Esophagus squamous epithelium (tissue), 4 donors: ENCODE data around the gene GTF3C6.

ENCODE experiments used
- POLR2A ChIP-seq, 4 donors: fragments of 450-650 bp; IDR thresholded peaks; one replicate each; pipeline ENCODE4 v1.6.1; 2017; ENCODE audit warnings: antibody characterized with exemption in 4 of 4, mild to moderate bottlenecking in 4 of 4, moderate library complexity in 3 of 4
- TF ChIP-seq, protein P1 (sequence below), 6 experiments: fragments of 450-650 bp in 4 of 6; fragments of 200-600 bp in 2 of 6; sonication (generic) in 2 of 6; IDR thresholded peaks; one replicate each; pipeline ENCODE4 v1.5.1; 2016 to 2019; ENCODE audit warnings: antibody characterized with exemption in 6 of 6, mild to moderate bottlenecking in 4 of 6, moderate library complexity in 4 of 6

DNA sequence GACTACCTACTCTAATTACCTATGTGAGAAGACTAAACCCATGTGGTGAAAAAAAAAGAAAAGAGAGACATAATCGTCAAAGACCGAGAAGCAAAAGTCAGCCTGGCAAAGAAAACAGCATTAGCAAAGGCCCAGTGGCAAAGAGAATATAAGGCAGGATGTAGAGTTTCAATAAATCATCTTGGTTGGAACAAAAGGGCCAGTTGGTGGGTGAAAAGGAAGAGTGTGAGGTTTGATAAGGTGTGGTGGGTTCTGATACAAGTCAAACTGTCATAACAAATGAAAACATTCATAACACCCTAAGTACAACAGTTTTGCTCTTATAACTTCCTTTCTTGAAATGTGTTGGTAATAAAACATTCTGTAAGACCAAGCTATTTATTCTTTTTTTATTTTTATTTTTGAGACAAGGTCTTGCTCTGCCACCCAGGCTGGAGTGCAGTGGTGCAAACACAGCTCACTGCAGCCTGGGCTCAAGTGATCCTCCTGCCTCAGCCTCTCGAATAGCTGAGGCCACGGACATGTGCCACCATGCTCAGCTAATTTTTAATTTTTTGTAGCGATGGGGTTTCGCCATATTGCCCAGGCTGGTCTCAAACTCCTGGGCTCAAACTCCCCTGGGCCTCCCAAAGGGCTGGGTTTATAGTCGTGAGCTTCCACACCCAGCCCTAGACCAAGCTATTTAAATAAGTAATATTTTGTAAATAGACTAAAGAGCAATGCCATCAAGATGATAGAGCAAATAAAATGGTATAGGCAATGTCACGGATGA lies 18.9 kb upstream of the GTF3C6 start:
- TF ChIP-seq, protein P1, sequence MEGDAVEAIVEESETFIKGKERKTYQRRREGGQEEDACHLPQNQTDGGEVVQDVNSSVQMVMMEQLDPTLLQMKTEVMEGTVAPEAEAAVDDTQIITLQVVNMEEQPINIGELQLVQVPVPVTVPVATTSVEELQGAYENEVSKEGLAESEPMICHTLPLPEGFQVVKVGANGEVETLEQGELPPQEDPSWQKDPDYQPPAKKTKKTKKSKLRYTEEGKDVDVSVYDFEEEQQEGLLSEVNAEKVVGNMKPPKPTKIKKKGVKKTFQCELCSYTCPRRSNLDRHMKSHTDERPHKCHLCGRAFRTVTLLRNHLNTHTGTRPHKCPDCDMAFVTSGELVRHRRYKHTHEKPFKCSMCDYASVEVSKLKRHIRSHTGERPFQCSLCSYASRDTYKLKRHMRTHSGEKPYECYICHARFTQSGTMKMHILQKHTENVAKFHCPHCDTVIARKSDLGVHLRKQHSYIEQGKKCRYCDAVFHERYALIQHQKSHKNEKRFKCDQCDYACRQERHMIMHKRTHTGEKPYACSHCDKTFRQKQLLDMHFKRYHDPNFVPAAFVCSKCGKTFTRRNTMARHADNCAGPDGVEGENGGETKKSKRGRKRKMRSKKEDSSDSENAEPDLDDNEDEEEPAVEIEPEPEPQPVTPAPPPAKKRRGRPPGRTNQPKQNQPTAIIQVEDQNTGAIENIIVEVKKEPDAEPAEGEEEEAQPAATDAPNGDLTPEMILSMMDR (IDR thresholded peaks at IDR 0.05): no peak
- TF ChIP-seq POLR2A (IDR thresholded peaks at IDR 0.05): no peak
